NK-92 (cell line): ENCODE measurements around the gene TCF12.
"Not testable (repeated sequence)": the region's sequence is repeated elsewhere in the genome, so short reads cannot be mapped to it uniquely, and the experiment has no call there.

Source experiments
- DNase-seq: peaks from one replicate; lab custom pipeline; 2025; ENCODE audit not compliant: unreplicated experiment; lab: John Stamatoyannopoulos, UW

Gene TCF12

GRCh38 chr15:57158997-57159668 lies 240.7 kb downstream of the TCF12 start:
- no peak for DNase-seq

DNA sequence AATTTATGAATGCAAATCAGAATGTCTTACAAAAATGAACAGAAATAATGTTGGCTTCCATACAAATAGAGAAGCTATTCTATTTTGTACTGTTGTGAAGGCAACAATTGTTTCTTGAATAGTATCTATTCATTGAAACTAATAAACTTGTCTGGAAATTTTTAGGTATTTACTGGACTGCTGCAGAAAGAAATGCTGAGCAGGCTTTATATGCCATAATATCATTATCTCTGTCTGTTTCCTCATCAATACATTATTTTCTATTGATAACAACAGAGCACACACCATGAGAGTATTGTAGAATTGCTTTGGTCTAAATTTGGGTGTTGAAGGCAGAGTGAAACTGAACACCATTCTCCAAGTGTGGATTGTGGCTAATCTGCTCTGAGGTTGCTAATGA lies 241.3 kb downstream of the TCF12 start:
- no peak for DNase-seq

DNA sequence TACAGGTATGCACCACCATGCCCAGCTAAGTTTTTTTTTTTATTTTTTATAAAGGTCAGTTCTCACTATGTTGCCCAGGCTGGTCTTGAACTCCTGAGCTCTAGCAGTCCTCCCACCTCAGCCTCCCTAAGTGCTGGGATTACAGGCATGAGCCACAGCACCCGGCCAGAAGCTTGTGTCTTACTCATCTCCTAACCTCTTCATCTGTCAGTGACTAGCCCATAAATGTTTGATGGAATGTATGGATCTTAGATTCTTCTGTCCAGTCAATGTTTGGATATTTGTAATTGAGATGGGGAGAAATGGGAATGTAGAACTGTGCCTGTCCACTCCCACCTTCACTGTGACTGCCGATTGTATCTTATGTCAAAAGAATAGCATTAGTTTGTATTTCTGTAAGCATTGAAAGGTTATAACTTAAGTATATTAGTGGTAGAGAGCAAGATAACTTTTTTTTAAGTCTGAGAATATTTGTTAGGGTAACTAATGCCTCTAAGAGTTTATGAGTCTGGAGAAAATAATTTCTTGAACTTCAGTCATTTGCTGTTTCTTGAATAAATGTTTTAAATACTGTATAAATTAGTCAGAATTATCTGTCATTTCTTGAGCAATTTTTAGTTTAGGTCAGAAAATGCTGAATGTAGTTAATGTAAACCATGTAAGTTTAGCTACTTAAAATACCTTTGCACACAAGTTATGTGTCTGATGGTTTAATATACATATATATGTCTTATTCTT lies 242.5 kb downstream of the TCF12 start:
- no peak for DNase-seq

- not testable (repeated sequence) for DNase-seq
Observed at GRCh38 chr15:57164251-57164650, 245.8 kb downstream of the TCF12 start.

DNA sequence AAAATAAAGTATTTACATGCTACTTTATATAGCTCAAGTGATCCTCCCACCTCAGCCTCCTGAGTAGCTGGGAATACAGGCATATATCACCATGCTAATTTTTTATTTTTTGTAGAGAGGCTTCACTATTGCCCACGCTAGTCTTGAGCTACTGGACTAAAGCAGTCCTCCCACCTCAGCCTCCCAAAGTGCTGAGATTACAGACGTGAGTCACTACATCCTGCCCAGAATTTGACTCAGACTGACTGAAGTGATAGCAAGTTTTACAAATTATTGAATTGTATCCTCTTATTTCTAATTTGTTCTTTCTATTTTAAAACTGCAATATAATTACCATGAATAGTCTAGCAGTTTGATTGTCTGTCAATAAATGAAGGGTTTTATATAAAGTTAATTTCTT lies 247.5 kb downstream of the TCF12 start:
- no peak for DNase-seq

- no peak for DNase-seq
Observed at GRCh38 chr15:57167821-57168395, 249.5 kb downstream of the TCF12 start.

- DNase-seq = no peak
Observed at GRCh38 chr15:57169643-57170042, 251.2 kb downstream of the TCF12 start.

- no peak for DNase-seq
Observed at GRCh38 chr15:57171426-57171825, 253.0 kb downstream of the TCF12 start.

GRCh38 chr15:57172925-57173324 lies 254.5 kb downstream of the TCF12 start:
- no peak for DNase-seq

GRCh38 chr15:57183041-57183440 lies 264.6 kb downstream of the TCF12 start:
- no peak for DNase-seq

GRCh38 chr15:57183614-57184344 lies 265.3 kb downstream of the TCF12 start:
- no peak for DNase-seq

DNA sequence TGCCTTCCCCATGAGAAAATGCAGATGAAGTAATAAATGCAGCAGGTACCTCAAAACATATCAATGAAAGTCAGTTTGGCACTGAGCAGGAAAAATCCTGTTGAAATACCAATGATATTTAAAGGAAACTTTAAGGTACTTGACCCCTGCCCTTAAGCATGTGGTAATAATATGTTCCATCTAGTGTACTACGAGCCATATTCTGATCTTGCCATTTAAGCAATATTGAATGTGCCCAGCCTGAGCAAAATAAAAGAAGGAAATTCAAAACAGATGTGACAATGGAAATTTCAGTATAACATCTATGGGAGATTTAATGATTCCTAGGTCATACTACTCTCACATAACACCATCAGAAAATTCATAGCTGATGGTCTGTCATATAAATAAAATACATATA lies 266.1 kb downstream of the TCF12 start:
- DNase-seq = no peak

- no peak for DNase-seq
Observed at GRCh38 chr15:57185507-57186074, 267.1 kb downstream of the TCF12 start.

- DNase-seq = no peak
Observed at GRCh38 chr15:57189466-57189865, 271.0 kb downstream of the TCF12 start.

DNA sequence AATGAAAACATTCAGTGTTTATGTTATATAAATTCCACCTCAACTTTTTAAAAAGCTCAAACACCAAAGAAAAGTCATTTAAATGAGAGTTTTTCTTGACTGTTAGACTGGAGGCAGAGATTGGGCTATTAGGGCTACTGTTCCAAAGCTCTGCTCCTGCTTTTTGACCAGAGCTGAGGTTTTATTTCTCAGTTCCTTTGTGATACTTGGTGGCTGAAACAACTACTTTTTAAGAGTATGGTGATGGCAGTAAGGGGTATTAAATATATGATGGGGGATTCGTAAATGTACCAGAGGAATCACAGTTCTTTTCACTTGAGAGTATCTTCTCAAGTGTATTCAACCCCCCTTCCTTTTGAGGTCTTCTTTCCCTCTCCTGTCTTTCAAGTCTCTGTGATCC lies 271.8 kb downstream of the TCF12 start:
- DNase-seq = no peak

DNA sequence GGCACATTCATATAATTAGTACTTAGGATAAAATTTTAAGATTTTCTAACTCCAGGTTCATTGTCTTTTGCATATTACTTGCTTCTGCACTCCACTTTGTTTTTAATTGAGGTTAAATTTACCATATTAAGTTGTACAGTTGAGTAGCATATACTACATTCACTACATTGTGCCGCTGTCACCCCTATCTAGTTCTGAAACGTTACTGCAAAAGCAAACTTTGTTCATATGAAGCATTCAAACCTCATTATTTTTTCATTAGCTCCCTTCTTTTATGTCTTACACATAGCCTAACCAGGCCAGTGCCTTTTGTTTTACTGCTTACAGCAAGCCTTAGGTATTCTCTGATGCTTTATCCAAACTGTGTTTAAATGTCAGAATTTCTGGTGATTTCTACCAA lies 274.7 kb downstream of the TCF12 start:
- DNase-seq = no peak

DNA sequence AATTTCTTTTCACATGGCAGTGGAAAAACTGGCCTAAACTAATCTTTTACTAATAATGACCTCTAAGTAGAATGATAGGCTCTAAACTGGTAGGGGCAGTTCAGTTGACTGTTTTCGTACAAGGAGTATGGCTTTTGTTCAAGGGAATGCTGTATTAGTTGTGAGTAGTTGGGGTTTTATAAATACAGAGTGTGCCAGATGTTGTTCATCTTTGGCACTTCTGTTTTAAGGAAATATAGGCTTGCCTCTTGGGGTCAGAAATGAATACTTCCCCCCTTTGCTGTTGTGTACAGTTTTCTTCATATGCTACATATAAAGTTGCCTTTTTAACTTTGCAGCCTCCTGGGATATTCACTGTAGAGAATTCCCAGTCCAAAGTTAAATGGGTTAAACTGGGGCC lies 276.9 kb downstream of the TCF12 start:
- DNase-seq = no peak

DNA sequence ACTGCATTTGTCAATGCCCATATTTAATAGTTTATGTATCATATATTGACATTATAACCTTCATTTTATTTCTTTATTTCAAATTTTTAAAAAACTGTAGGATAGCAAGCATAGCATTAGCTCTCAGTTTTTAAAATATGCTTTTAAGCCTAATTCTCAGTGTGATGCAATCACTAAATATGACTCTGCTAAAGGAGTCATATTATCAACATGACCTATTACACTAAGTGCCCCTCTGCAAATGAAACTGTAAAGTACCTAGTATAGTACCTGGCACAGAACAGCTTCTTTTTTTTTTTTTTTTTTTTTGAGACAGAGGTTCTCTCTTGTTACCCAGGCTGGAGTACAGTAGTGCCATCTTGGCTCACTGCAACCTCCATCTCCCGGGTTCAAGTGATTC lies 278.4 kb downstream of the TCF12 start:
- DNase-seq = no peak

DNA sequence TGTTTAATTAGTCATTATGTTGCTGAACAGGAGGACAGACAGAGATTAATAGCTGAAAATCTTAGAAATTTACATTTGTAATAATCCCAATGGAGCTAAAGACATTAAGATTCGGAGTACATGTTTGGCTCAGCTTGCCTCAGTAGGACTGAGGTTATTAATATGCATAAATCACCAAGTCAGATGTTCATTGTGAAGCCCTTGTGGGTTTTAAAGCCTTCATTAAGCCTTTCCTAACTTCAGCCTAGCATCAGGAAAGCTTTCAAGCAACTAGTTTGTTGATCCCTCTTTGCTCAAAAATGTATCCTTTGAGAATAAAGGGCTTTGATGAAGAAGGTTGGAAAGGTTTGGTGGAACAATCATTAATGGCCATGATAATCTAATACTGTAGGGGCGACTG lies 279.7 kb downstream of the TCF12 start:
- no peak for DNase-seq

DNA sequence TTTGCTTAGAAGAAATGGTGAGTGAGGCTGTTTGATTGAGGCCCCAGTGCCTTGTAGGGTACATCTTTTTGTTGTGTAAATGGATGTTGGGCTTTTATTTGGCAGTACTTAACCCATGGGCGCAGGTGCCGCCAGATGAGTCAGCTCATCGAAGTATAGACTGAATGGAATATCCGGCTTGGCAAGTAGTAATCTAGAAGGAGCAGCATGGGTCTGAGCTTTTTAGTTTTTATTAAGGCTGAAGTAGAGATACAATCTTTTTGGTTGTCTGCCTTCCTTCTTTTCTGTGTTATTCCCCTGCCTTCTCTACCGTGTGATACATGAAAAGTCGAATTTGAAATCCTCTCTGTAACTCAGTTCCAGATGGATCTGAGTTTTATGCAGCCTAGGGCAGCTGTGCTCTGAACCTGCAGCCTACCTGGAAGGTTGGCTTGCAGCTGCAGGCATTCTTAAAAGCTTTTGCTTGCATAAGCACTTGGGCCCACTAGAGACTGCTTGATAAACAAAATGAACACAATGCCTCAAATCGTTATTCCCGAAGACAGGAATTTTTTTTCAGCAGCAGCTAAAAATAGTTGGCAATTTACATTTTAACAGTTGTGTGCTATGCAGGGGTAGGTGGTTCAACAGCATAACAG lies 280.3 kb downstream of the TCF12 start:
- DNase-seq = no peak

DNA sequence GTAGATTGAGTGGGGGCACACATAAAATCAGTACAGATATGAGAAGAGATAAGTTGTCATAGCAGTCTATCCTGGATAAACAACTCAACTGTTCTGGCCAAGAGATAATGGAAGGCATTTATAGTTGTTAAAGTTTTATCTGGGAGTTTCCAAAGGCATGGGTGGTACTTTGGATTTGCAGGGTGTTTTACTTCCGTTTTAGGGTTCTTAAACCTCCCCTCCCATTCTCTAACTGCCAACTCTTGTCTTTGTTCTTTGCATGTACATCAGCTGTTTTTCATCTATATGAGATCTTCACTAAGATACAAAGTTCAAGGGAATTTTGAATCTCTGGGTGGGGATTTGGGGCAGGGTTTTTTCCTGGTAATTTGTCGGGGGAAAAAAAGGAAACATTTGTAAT lies 283.1 kb downstream of the TCF12 start:
- no peak for DNase-seq
